Heart left ventricle (tissue), 16 donors: ENCODE results near the gene KIF13A. TPM values are rescaled to one million over a fixed set of nuclear protein-coding genes. Genes with fewer than 3 reads are reported as not detected.

Experiments used
- ATAC-seq, 4 donors: fragments of 200-7000 bp; cut with Tn5 transposase; one replicate each; pipeline ENCODE4 v1.9.1; 2020 to 2022; ENCODE audit warnings: moderate library complexity in 4 of 4, mild to moderate bottlenecking in 3 of 4, moderate number of reproducible peaks in 1 of 4
- DNase-seq, 5 donors: peaks; one replicate each; pipeline ENCODE4 v3.0.0-alpha.2; 2020
- H3K27ac ChIP-seq, 12 donors: fragments of 200-600 bp; sonication (generic) in 4 of 12; one replicate each; pipeline versions ENCODE4 v1.5.0 to v1.8.0; 2016 to 2022; ENCODE audit warnings: mild to moderate bottlenecking in 2 of 12
- H3K27me3 ChIP-seq, 9 donors: fragments of 200-600 bp; sonication (generic) in 2 of 9; one replicate each; pipeline versions ENCODE4 v1.5.1 to v1.8.0; 2016 to 2022; ENCODE audit warnings: mild to moderate bottlenecking in 3 of 9
- H3K36me3 ChIP-seq, 9 donors: fragments of 200-600 bp; sonication (generic) in 2 of 9; one replicate each; pipeline versions ENCODE4 v1.5.0 to v1.8.0; 2018 to 2022; ENCODE audit warnings: mild to moderate bottlenecking in 2 of 9
- H3K4me1 ChIP-seq, 12 donors: fragments of 200-600 bp; sonication (generic) in 4 of 12; one replicate each; pipeline versions ENCODE4 v1.5.0 to v1.8.0; 2016 to 2022; ENCODE audit warnings: mild to moderate bottlenecking in 3 of 12
- H3K4me3 ChIP-seq, 12 donors: fragments of 200-600 bp; sonication (generic) in 4 of 12; one replicate each; pipeline versions ENCODE4 v1.5.0 to v1.8.0; 2017 to 2022; ENCODE audit warnings: mild to moderate bottlenecking in 9 of 12, moderate library complexity in 4 of 12
- H3K9me3 ChIP-seq, 12 donors: fragments of 200-600 bp; sonication (generic) in 4 of 12; one replicate each; pipeline versions ENCODE4 v1.5.0 to v1.8.0; 2016 to 2022; ENCODE audit warnings: mild to moderate bottlenecking in 1 of 12
- CTCF ChIP-seq, 12 donors: fragments of 200-600 bp; sonication (generic) in 4 of 12; IDR thresholded peaks; one replicate each; pipeline versions ENCODE4 v1.5.0 to v1.8.0; 2018 to 2022; ENCODE audit warnings: antibody characterized with exemption in 12 of 12, mild to moderate bottlenecking in 5 of 12
- POLR2A ChIP-seq, 2 donors: fragments of 450-650 bp; IDR thresholded peaks; one replicate each; pipeline ENCODE4 v1.6.1; 2017; ENCODE audit warnings: antibody characterized with exemption in 2 of 2, mild to moderate bottlenecking in 2 of 2, moderate library complexity in 2 of 2
- WGBS, 4 donors: extraction: QIAGEN DNeasy Blood & Tissue Kit in 2 of 4; methylation state at CpG; one replicate each; pipeline versions ENCODE4 v1.1.5 to v1.1.7; 2013 to 2018; 5-methylcytosine and 5-hydroxymethylcytosine counted together
- intact Hi-C, 10 donors: fragments of 100-400 bp; cut with DNase I; formaldehyde crosslinking; loops; one replicate each; pipeline versions ENCODE4 v1.11.1 to v1.14.2; 2022
- polyA plus RNA-seq, 2 donors: library from polyadenylated mRNA; stranded (reverse); fragments of 200-250 nt; gene quantifications; one replicate each; pipeline ENCODE4 v1.2.3, GENCODE V29; 2013
- total RNA-seq, 9 donors: library from RNA; depleted of rRNA in 2 of 9; stranded (reverse); fragments of >200 nt in 2 of 9; fragmentation: NEBNext Ultra II Directional in 3 of 9; extraction: Animal tissue kit (Norgen Biotek cat#: 25700) in 3 of 9; gene quantifications; one replicate each; pipeline versions ENCODE4 v1.1.0 to v1.2.4, GENCODE V29; 2016 to 2023
- donor health status: ischemic (EF 13 %, LVEDD 7.1; RV severe dilation, severe dysfunction).
- donor health status: healthy with polysubstance abuse.
- donor health status: DM: no; HTN: yes; CAD: no.
- donor health status: DM: no; HTN: no; CAD: no.
- donor health status: ischemic (EF 25% LVEDD 6.9; RV normal size, moderate dysfunction).
- donor health status: ischemic (EF 25% LVEDD 5.7; RV mildly dilated, moderate dysfunction).
- donor health status: healthy.
- donor health status: DM: yes; HTN: yes; CAD: no.
- donor health status: ischemic (EF 35%, LVEDD 5.7; RV mildly dilated, moderate dysfunction).
- donor health status: nonischemic (EF 11% LVEDD 7.7; RV severe dilation, severe dysfunction).
- donor health status: DM: yes; HTN: yes; CAD: no.
- donor health status: PGD.
- donor health status: ischemic (EF 29% LVEDD 5.4; RV normal size, mild dysfunction).
- donor health status: nonischemic (EF 23%, LVEDD 6.1; RV moderate dilation, normal function).

KIF13A gene
- total and polyA plus RNA-seq, 11 donors = 17.1 to 148 (median 72.2) TPM

GRCh38 chr6:17879184-17879583 lies 108.3 kb downstream of the KIF13A start:
- Histone ChIP-seq H3K36me3 (no peaks in the 10 kb centered on the region), H3K4me3 (no peak overlapping the region), H3K4me1 (peaks cover 0 to 38% (median 17%) of the 10 kb centered on the region in 12 donors), H3K9me3 (no peaks in the 10 kb centered on the region), H3K27ac (no peak overlapping the region), H3K27me3 (no peaks in the 10 kb centered on the region)
- ATAC-seq (peak in 1 of 4 donors; percentile 12), DNase-seq (no peak)
- intact Hi-C loops = no loop called here
- 57 to 82% (median 74%) methylated on average over 2 of the region's 2 CpGs for WGBS, 4 donors
- no peak for TF ChIP-seq POLR2A (IDR thresholded peaks at IDR 0.05)
- no peak for TF ChIP-seq CTCF (IDR thresholded peaks at IDR 0.05)

GRCh38 chr6:17878734-17879133 lies 108.7 kb downstream of the KIF13A start:
- no peak for DNase-seq
- 75 to 92% (median 85%) methylated on average over 1 of the region's 1 CpG for WGBS, 4 donors
- Histone ChIP-seq H3K36me3 (no peaks in the 10 kb centered on the region), H3K27ac (no peak overlapping the region), H3K4me1 (peaks cover 0 to 33% (median 16%) of the 10 kb centered on the region in 12 donors), H3K9me3 (no peaks in the 10 kb centered on the region), H3K27me3 (no peaks in the 10 kb centered on the region), H3K4me3 (no peak overlapping the region)
- intact Hi-C loops = no loop called here
- no peak for ATAC-seq
- no peak for TF ChIP-seq CTCF (IDR thresholded peaks at IDR 0.05)
- no peak for TF ChIP-seq POLR2A (IDR thresholded peaks at IDR 0.05)

DNA sequence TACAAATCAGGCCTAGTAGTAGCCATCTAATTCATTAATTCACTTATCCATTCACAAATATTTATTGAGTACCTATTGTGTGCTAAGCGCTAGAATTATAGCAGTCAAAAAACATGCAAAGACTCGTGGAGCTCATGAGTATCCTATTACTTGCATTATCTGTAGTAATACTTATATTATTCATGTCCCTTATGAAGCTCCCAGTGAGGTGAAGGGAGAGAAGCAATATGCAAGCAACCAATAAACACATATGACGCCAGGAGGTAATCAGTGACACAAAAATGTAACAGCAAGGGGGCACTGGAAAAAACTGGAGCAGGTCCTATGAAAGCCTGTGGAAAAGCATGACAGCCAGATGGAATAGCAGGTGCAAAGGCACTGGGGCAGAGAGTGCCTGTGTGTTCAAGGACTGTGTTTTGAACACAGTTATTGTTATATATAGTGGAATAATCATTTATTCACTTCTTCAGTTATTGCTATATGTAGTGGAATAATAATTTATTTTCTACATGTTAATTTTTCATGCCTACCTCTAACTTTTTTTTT lies 109.5 kb downstream of the KIF13A start:
- Histone ChIP-seq H3K9me3 (no peaks in the 10 kb centered on the region), H3K4me3 (no peak overlapping the region), H3K4me1 (peaks cover 0 to 32% (median 12%) of the 10 kb centered on the region in 12 donors), H3K27ac (no peak overlapping the region), H3K36me3 (peaks cover 0 to 5% (median 0%) of the 10 kb centered on the region in 9 donors), H3K27me3 (no peaks in the 10 kb centered on the region)
- intact Hi-C loops = no loop called here
- WGBS, 4 donors = 96 to 98% (median 96%) methylated on average over 3 of the region's 3 CpGs
- DNase-seq = no peak
- TF ChIP-seq CTCF (IDR thresholded peaks at IDR 0.05) (no peak), POLR2A (IDR thresholded peaks at IDR 0.05) (no peak)
- ATAC-seq = no peak

- Histone ChIP-seq H3K9me3 (no peaks in the 10 kb centered on the region), H3K36me3 (peaks cover 0 to 11% (median 0%) of the 10 kb centered on the region in 9 donors), H3K4me1 (peaks cover 0 to 32% (median 12%) of the 10 kb centered on the region in 12 donors), H3K27me3 (no peaks in the 10 kb centered on the region), H3K4me3 (no peak overlapping the region), H3K27ac (no peak overlapping the region)
- DNase-seq (no peak), ATAC-seq (no peak)
- intact Hi-C loops = no loop called here
- WGBS, 4 donors = 83 to 89% (median 88%) methylated on average over 6 of the region's 6 CpGs
- no peak for TF ChIP-seq CTCF (IDR thresholded peaks at IDR 0.05)
- TF ChIP-seq POLR2A (IDR thresholded peaks at IDR 0.05) = no peak
Observed at GRCh38 chr6:17877196-17877894, 110.1 kb downstream of the KIF13A start.
